SK-N-SH treated with all-trans-retinoic acid at 6 μM for 48 hours (cell line): ENCODE measurements around the gene DPEP2NB.
A peak's percentile ranks its signal among the peaks of the same experiment; 100 is the strongest.

Source experiments
- ATAC-seq: fragments of 200-7000 bp; cut with Tn5 transposase; 3 replicates; pipeline ENCODE4 v1.9.1; 2020; ENCODE audit warnings: mild to moderate bottlenecking, moderate library complexity
- ARNTL ChIP-seq: fragments of 450-650 bp; formaldehyde crosslinking; IDR thresholded peaks from 2 replicates; pipeline ENCODE4 v1.5.0; 2020; ENCODE audit warnings: low read depth, mild to moderate bottlenecking, moderate library complexity, borderline replicate concordance
- BACH2 ChIP-seq: fragments of 250-450 bp; sonication (Bioruptor Pico); IDR thresholded peaks from 2 replicates; pipeline ENCODE4 v1.9.0; 2021; ENCODE audit warnings: mild to moderate bottlenecking, borderline replicate concordance
- CSDC2 ChIP-seq: fragments of 250-450 bp; sonication (Bioruptor Pico); IDR thresholded peaks from 2 replicates; pipeline ENCODE4 v1.5.0; 2020; ENCODE audit warnings: mild to moderate bottlenecking, moderate library complexity
- CSRNP3 ChIP-seq: fragments of 250-450 bp; sonication (Bioruptor Pico); IDR thresholded peaks from 2 replicates; pipeline ENCODE4 v1.5.1; 2021; ENCODE audit warnings: mild to moderate bottlenecking, moderate library complexity
- ESRRG ChIP-seq: fragments of 250-450 bp; sonication (Bioruptor Pico); IDR thresholded peaks from 2 replicates; pipeline ENCODE4 v1.6.1; 2021; ENCODE audit warnings: mild to moderate bottlenecking
- GLIS3 ChIP-seq: fragments of 250-450 bp; sonication (Bioruptor Pico); IDR thresholded peaks from 2 replicates; pipeline ENCODE4 v1.5.0; 2020; ENCODE audit warnings: mild to moderate bottlenecking, moderate library complexity
- ISL1 ChIP-seq: fragments of 250-450 bp; sonication (Bioruptor Pico); IDR thresholded peaks from 2 replicates; pipeline ENCODE4 v2.1.2; 2022; ENCODE audit warnings: mild to moderate bottlenecking, moderate library complexity
- OSR1 ChIP-seq: fragments of 250-450 bp; sonication (Bioruptor Pico); IDR thresholded peaks from 2 replicates; pipeline ENCODE4 v1.8.0; 2022; ENCODE audit warnings: moderate library complexity, mild to moderate bottlenecking, inconsistent platforms
- POU6F1 ChIP-seq: fragments of 250-450 bp; sonication (Bioruptor Pico); IDR thresholded peaks from 2 replicates; pipeline ENCODE4 v1.8.0; 2021; ENCODE audit warnings: low read depth, mild to moderate bottlenecking, moderate library complexity, borderline replicate concordance
- PPARA ChIP-seq: fragments of 250-450 bp; sonication (Bioruptor Pico); IDR thresholded peaks from 2 replicates; pipeline ENCODE4 v1.5.0; 2020; ENCODE audit warnings: mild to moderate bottlenecking, borderline replicate concordance
- RARB ChIP-seq: fragments of 250-450 bp; sonication (Bioruptor Pico); IDR thresholded peaks from 2 replicates; pipeline ENCODE4 v1.8.0; 2021; ENCODE audit warnings: mild to moderate bottlenecking, moderate library complexity
- SNAI2 ChIP-seq: fragments of 250-450 bp; sonication (Bioruptor Pico); IDR thresholded peaks from 2 replicates; pipeline ENCODE4 v1.5.0; 2020; ENCODE audit warnings: mild to moderate bottlenecking, moderate library complexity
- TCF4 ChIP-seq: fragments of 250-450 bp; sonication (Bioruptor Pico); IDR thresholded peaks from 2 replicates; pipeline ENCODE4 v1.8.0; 2021; ENCODE audit warnings: mild to moderate bottlenecking, moderate library complexity, borderline replicate concordance
- TOX ChIP-seq: fragments of 250-450 bp; sonication (Bioruptor Pico); IDR thresholded peaks from 2 replicates; pipeline ENCODE4 v1.8.0; 2021; ENCODE audit warnings: mild to moderate bottlenecking, moderate library complexity, borderline replicate concordance
- ZC3H10 ChIP-seq: fragments of 250-450 bp; sonication (Bioruptor Pico); IDR thresholded peaks from 2 replicates; pipeline ENCODE4 v1.5.1; 2021; ENCODE audit warnings: mild to moderate bottlenecking, moderate library complexity
- ZFP3 ChIP-seq: fragments of 250-450 bp; sonication (Bioruptor Pico); IDR thresholded peaks from 2 replicates; pipeline ENCODE4 v1.5.0; 2020; ENCODE audit warnings: mild to moderate bottlenecking, moderate library complexity
- ZFP30 ChIP-seq: fragments of 450-650 bp; formaldehyde crosslinking; IDR thresholded peaks from 2 replicates; pipeline ENCODE4 v1.5.0; 2022; ENCODE audit warnings: mild to moderate bottlenecking, moderate library complexity
- ZNF565 ChIP-seq: fragments of 450-650 bp; formaldehyde crosslinking; conservative IDR thresholded peaks from 2 replicates; pipeline ENCODE4 v1.5.0; 2020; ENCODE audit warnings: low read depth, mild to moderate bottlenecking, moderate library complexity
- ZNF70 ChIP-seq: fragments of 450-650 bp; formaldehyde crosslinking; IDR thresholded peaks from 2 replicates; pipeline ENCODE4 v1.5.0; 2020; ENCODE audit warnings: mild to moderate bottlenecking, moderate library complexity
- ZNF8 ChIP-seq: fragments of 450-650 bp; formaldehyde crosslinking; IDR thresholded peaks from 2 replicates; pipeline ENCODE4 v1.5.0; 2020; ENCODE audit warnings: mild to moderate bottlenecking, moderate library complexity
- TF ChIP-seq, protein P1 (sequence below): fragments of 250-450 bp; sonication (Bioruptor Pico); IDR thresholded peaks from 2 replicates; pipeline ENCODE4 v1.8.0; 2020; ENCODE audit warnings: mild to moderate bottlenecking, moderate library complexity, borderline replicate concordance
- TF ChIP-seq, protein P2 (sequence below): fragments of 250-450 bp; sonication (Bioruptor Pico); IDR thresholded peaks from 2 replicates; pipeline ENCODE4 v1.5.1; 2020; ENCODE audit warnings: low read depth, mild to moderate bottlenecking, moderate library complexity
- TF ChIP-seq, protein P3 (sequence below): fragments of 250-450 bp; sonication (Bioruptor Pico); IDR thresholded peaks from 2 replicates; pipeline ENCODE4 v1.5.0; 2020; ENCODE audit warnings: mild to moderate bottlenecking, moderate library complexity

Gene DPEP2NB

GRCh38 chr16:67993207-67994039 is 22.3 kb downstream of the DPEP2NB start:
- TF ChIP-seq, protein P1, sequence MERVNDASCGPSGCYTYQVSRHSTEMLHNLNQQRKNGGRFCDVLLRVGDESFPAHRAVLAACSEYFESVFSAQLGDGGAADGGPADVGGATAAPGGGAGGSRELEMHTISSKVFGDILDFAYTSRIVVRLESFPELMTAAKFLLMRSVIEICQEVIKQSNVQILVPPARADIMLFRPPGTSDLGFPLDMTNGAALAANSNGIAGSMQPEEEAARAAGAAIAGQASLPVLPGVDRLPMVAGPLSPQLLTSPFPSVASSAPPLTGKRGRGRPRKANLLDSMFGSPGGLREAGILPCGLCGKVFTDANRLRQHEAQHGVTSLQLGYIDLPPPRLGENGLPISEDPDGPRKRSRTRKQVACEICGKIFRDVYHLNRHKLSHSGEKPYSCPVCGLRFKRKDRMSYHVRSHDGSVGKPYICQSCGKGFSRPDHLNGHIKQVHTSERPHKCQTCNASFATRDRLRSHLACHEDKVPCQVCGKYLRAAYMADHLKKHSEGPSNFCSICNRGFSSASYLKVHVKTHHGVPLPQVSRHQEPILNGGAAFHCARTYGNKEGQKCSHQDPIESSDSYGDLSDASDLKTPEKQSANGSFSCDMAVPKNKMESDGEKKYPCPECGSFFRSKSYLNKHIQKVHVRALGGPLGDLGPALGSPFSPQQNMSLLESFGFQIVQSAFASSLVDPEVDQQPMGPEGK: no peak
- TF ChIP-seq ZFP3 (no peak), ZNF565 (CRISPR knock-in tag) (no peak), GLIS3 (no peak), TCF4 (CRISPR knock-in tag) (no peak), TOX (no peak), SNAI2 (CRISPR knock-in tag) (no peak)
- peak; percentile 99 for ATAC-seq

- peak; percentile 5; the same call in 2 of the 3 replicates for ATAC-seq
- TF ChIP-seq, protein P2, sequence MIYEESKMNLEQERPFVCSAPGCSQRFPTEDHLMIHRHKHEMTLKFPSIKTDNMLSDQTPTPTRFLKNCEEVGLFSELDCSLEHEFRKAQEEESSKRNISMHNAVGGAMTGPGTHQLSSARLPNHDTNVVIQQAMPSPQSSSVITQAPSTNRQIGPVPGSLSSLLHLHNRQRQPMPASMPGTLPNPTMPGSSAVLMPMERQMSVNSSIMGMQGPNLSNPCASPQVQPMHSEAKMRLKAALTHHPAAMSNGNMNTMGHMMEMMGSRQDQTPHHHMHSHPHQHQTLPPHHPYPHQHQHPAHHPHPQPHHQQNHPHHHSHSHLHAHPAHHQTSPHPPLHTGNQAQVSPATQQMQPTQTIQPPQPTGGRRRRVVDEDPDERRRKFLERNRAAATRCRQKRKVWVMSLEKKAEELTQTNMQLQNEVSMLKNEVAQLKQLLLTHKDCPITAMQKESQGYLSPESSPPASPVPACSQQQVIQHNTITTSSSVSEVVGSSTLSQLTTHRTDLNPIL: no peak
- TF ChIP-seq ZC3H10 (no peak), CSRNP3 (CRISPR knock-in tag) (no peak), GLIS3 (no peak), ZFP30 (CRISPR knock-in tag) (no peak), SNAI2 (CRISPR knock-in tag) (no peak), ZFP3 (no peak), OSR1 (CRISPR knock-in tag) (no peak), TCF4 (CRISPR knock-in tag) (no peak), ISL1 (CRISPR knock-in tag) (no peak), ZNF565 (CRISPR knock-in tag) (no peak), ZNF70 (no peak), TOX (no peak)
- TF ChIP-seq, protein P1: no peak
- TF ChIP-seq, protein P3, sequence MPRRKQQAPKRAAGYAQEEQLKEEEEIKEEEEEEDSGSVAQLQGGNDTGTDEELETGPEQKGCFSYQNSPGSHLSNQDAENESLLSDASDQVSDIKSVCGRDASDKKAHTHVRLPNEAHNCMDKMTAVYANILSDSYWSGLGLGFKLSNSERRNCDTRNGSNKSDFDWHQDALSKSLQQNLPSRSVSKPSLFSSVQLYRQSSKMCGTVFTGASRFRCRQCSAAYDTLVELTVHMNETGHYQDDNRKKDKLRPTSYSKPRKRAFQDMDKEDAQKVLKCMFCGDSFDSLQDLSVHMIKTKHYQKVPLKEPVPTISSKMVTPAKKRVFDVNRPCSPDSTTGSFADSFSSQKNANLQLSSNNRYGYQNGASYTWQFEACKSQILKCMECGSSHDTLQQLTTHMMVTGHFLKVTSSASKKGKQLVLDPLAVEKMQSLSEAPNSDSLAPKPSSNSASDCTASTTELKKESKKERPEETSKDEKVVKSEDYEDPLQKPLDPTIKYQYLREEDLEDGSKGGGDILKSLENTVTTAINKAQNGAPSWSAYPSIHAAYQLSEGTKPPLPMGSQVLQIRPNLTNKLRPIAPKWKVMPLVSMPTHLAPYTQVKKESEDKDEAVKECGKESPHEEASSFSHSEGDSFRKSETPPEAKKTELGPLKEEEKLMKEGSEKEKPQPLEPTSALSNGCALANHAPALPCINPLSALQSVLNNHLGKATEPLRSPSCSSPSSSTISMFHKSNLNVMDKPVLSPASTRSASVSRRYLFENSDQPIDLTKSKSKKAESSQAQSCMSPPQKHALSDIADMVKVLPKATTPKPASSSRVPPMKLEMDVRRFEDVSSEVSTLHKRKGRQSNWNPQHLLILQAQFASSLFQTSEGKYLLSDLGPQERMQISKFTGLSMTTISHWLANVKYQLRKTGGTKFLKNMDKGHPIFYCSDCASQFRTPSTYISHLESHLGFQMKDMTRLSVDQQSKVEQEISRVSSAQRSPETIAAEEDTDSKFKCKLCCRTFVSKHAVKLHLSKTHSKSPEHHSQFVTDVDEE (CRISPR knock-in tag): no peak
Measured at GRCh38 chr16:67992661-67993206, 23.0 kb downstream of the DPEP2NB start.

GRCh38 chr16:67990018-67990386 is 25.7 kb downstream of the DPEP2NB start:
- ATAC-seq: no peak
- TF ChIP-seq OSR1 (CRISPR knock-in tag): no peak
- no peak for TF ChIP-seq POU6F1 (CRISPR knock-in tag)
- TF ChIP-seq, protein P1: no peak
- TF ChIP-seq, protein P2: no peak
- TF ChIP-seq ZNF565 (CRISPR knock-in tag): no peak
- no peak for TF ChIP-seq ZNF8 (CRISPR knock-in tag)
- TF ChIP-seq ARNTL (CRISPR knock-in tag): no peak
- TF ChIP-seq ZC3H10: no peak
- TF ChIP-seq RARB (CRISPR knock-in tag): no peak
- no peak for TF ChIP-seq SNAI2 (CRISPR knock-in tag)
- TF ChIP-seq BACH2 (CRISPR knock-in tag): no peak
- no peak for TF ChIP-seq ESRRG (CRISPR knock-in tag)
- TF ChIP-seq PPARA (CRISPR knock-in tag): no peak
- TF ChIP-seq ZNF70: no peak
- TF ChIP-seq CSDC2 (CRISPR knock-in tag): no peak
